Stimulated activated CD4-positive, alpha-beta T cell treated with anti-CD3 and anti-CD28 coated beads, Interleukin-15, amount 100 ng/mL, for 24 hours (primary cell): ENCODE data around the gene FAM131C.
"Not testable (repeated sequence)": the region's sequence is repeated elsewhere in the genome, so short reads cannot be mapped to it uniquely, and the experiment has no call there.

Experiments used
- DNase-seq: peaks from one replicate; pipeline ENCODE4 v3.0.0-alpha.2; 2020

The FAM131C gene

DNA sequence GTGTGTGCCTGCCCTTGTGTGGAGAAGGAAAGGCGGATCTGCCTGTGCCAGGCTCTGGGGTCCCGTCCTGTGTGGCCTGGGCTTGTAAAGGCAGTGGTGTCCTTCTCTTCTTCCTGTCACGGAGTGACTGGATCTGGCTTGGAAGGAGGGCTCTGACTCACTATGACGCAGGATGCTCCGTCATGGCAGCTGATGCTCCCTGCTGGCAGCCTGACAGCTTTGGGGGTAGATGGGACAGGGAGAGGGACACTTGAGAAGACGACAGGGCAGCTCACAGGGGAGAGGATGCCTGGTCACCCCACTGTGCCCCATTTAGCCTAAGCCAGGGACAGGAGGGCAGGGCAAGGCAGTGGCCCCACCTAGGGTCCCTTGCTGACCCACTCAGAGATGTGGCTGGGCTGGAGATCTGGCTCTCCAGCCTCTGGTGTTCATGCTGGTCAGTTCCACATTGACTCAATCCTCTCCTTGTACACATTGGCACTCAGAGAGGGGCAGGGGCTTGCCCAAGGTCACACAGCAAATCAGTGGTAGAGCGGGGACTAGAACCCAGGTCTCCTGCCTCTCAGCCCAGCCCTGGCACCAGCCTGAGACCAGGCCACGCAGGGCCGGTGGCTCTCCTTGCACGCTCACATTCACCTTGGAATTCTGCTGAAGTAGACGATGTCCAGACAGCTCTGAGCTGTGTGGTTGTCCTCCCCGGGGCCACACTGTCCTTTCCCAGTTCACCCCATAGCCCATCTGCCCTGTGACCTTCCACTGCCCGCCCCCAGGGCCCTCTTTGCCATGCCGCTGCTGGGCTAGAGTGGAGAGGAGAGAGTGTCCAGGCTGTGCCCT, 2.8 kb upstream of the FAM131C start:
- no peak for DNase-seq

DNA sequence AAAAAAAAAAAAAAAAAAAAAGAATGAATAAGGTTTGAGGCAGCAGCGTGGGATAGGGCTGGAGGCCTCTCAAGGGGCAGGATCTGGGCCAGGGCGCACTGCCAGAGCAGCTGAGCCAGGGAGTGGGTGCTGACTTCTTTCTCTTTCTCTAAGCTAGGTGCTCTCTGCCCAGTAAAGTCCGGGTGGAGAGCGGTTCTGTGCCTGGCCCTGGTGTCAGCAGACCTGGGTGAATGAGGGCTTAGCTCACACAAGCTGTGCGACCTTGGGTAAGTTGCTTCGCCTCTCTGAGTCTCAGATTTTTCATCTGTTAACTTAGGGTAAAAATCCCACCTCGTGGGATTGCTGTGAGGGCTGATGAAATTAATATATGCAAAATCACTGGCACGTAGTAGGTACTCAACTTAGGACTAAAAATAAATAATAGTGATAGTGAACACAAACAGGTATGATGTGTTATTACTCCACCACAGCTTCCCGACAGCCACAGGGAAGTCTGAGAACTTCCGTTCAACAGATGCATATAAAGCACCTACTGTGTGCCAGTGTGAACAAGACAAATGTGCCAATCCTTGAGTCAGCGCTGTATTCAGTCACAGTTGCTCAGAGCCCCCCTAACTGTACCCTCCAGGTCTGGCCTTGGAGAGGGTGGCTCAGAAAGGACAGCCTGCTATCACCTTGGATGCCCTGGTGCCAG, 2.0 kb upstream of the FAM131C start:
- DNase-seq = no peak

DNA sequence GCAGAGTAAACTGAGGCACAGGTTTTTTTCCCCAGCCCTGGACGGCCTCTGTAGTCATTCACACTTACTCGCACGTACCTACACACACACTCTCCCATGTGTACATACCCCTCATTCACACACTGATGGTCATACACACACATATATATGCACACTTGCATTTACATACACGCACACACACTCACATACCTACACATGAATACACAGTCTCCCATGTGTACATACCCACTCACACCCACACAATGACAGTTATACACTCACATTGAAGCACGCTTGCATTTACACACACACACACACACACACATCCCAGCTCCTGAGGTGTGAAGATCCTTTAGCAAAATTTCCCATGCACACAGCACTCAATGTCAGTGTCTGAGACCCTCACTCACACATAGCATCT, 766 bp upstream of the FAM131C start:
- DNase-seq = no peak

DNA sequence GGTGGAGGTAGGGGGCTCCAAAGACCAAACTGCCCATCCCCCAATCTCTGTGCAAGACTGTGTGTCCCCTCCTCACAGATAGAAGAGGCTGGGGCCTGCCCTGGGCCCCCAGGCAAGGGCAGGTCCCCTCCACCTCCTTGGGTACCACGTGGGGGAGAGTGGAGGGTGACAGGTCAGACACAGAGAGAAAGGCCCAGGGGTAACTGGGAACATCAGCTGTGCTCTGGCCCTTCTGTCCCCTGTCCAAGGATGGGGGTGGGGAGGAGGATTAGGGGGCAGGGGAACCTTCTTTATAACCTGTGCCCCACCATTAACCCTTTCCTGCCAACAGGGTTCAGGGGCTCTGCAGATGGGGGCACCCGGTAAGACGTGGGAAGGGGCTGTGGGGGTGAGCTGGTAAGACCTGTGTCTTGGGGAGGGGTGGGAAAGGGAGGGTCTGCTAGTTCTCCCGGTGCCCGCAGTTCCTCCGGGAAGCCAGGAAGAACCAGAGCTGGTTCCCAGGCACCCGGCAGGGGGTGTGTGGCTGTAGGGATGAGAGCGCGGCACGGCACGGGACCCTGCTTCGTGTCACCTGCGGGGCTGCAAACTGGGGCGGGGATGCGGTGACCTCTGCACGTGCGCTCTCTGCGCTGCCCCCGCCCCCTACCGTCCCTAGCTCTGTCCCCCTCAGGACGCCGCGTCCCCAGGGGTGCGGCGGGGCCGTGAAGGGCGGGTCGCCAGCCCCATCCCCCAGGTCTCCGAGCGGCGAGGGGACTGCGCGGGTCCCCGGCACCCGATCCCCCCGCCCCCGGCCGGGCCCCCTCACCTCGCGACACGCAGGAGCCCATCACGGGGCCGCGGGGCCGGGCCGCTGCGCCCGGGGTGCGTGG, 601 bp downstream of the FAM131C start:
- peak; percentile 21 for DNase-seq

DNA sequence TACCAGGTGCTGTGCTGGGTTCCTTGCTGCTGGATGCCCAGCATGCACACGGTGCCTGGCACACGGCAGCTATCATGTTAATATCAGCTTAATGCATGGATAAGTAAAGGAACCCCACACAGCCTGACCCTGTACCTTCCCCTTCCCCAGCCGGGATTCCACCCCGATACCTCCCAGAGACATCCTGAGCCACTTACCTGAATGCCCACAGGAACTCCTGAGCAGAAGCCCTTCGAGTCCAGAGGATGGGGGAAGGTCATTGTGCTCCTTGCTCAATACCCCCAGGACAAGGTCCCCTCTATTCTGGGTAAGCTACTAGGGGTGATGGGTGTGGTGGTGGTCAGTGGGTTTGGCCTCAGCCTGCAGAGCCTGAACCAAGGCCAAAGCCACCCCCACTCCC, 1.4 kb downstream of the FAM131C start:
- no peak for DNase-seq

GRCh38 chr1:16071614-16072013, 1.8 kb downstream of the FAM131C start:
- no peak for DNase-seq

DNA sequence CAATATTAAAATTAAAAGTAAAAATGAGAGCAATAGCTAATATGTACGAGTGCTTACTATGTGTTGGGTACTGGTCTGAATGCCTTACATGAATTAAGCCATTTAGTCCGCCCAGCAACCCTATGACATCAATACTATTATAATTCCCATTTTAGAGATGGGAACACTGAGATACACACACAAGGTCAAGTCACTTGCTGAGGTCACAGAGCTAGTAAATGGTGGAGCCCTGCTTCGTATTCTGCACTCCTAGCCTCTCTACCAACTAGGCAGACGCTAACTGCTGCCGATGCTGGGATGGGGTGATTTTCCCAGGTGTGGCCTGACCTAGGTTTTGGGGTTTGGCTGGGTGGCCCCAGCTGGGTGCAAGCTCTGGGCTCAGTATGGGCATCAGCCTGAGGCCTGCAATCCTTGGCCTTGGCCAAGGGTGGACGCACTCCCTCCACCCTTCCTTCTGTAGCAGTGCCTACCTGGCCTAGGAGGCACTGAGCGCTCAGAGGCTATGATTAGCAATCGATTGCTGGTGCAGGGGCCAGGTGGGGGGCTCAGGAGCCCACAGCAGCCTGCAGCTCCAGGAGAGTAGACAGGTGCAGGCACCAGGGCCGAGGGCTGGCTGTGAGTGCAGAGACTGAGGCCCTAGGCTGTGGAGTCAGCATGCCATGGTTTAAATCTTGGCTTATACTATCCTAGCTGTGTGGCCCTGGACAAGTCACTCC, 2.7 kb downstream of the FAM131C start:
- DNase-seq = no peak

- DNase-seq = no peak
These were observed 4.8 kb downstream of the FAM131C start for GRCh38 chr1:16068356-16069270.

DNA sequence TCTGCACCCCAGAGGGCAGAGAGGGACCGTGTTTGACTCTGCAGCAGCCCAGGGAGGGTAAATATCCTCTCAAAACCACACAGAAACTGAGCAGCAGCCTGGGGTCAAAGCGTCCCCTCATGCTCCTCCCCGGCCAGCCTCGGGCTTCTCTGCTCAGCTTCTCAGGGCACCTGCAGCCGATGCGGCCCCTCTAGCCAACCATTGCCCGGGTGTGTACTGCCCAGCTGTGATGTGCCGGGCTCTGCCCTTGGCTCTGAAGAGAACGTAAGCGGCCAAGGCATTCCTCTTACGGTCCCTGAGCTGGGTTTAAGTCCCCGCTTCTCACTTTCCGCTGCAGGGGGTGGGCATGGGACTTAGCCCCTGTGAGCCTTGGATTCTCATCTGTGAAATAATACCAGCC, 5.5 kb downstream of the FAM131C start:
- no peak for DNase-seq

DNA sequence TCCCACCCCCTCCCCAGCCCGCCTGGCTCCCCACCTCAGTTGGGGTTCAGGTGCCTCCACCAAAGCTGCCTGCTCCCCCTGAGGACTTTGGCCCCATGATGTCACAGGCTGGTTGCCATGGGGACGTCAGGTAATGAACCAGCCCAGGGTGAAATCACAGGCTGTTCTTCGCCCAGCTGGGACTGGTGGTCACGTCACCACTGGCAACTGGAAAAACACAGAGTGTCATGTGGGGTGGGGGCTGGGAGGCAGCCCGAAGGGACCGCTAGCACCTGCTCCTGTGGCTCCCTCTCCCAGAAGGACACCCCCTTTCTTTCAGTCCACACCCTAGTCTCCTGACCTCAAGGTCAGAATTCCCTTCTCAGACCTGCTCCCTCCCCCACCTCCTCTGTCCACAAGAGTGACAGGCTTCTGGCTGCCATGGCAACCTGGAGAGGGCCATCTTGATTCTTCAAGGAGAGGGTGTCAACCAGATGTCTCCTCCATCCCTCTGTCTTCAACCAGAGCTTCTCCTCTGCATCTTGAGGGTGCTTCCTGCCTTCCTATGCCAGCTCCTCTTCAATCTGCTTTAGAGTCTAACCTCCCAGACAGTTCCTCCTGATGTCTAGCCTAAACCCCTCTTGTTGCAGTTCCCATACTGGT, 6.2 kb downstream of the FAM131C start:
- DNase-seq = no peak

DNA sequence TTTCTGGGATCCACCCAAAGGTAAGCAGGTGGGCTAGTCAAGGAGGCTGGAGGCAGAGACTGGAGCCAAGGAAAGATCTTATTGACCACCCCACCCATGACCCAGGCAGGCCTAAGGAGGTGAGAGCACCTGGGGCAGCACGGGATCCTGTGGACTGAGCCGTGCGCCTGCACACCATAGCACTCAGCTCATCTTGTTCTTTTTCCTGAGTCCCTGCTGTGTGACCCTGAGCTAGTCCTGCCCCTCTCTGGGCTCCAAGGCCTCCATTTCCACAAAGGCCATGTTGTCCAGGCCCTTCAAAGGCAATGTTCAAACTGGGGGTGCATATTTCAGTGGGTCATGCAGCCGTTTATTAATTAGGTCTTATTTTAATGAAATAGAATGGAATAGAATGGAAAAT, 7.2 kb downstream of the FAM131C start:
- DNase-seq = no peak

DNA sequence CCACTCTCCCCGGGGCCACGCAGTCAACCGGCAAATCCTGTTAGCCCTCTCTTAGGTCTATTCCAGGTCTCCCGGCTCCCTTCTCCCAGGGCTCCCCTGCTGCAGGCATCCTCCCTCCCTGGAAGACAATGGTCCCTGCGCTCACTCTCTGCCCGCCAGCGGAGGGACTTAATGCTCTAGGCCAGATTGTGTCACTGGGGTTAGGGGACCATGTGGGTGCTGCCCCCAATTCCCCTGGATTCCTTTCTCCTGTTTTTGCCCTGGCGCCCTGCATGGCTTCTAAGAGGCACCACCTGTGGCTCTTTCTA, 8.2 kb downstream of the FAM131C start:
- DNase-seq = no peak

GRCh38 chr1:16064536-16065268, 8.7 kb downstream of the FAM131C start:
- no peak for DNase-seq

GRCh38 chr1:16063921-16064320, 9.5 kb downstream of the FAM131C start:
- DNase-seq = no peak

- DNase-seq = no peak
These were observed 10.1 kb downstream of the FAM131C start for GRCh38 chr1:16063226-16063829.

- not testable (repeated sequence) for DNase-seq
These were observed 10.8 kb downstream of the FAM131C start for GRCh38 chr1:16062687-16063075.

DNA sequence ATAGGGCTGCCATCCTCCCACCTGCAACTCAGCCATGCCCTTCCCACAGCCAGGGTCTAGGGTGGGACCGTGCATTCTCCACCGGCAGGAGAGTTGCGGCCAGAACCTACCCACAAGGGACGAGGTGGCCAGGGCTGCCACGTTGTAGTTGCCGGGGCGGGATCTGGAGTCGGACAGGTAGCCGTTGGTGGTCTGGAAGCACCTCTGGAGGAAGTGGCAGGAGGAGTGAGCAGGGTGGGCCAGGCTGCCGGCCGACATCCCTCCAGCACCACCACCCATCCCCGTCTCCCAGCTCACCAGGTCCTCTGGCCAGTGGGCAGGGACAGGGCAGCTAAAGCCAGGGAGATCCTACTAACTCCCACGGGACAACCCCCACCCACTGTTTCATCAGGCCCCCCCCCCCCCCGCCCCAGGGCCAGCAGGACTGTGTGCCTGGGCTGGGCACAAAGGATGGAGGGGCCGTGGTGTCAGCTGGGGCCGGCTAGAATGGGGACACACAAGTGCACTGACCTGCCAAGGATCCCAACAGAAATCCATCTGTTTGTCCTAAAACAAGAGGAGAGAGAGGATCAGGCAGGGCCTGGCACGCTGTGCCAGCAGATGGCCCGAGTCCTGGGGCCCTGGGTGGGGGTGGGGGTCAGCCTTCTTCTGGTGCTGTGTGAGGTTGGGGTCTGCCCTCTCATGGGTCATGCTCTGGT, 11.3 kb downstream of the FAM131C start:
- not testable (repeated sequence) for DNase-seq

- no peak for DNase-seq
These were observed 12.2 kb downstream of the FAM131C start for GRCh38 chr1:16061266-16061665.

DNA sequence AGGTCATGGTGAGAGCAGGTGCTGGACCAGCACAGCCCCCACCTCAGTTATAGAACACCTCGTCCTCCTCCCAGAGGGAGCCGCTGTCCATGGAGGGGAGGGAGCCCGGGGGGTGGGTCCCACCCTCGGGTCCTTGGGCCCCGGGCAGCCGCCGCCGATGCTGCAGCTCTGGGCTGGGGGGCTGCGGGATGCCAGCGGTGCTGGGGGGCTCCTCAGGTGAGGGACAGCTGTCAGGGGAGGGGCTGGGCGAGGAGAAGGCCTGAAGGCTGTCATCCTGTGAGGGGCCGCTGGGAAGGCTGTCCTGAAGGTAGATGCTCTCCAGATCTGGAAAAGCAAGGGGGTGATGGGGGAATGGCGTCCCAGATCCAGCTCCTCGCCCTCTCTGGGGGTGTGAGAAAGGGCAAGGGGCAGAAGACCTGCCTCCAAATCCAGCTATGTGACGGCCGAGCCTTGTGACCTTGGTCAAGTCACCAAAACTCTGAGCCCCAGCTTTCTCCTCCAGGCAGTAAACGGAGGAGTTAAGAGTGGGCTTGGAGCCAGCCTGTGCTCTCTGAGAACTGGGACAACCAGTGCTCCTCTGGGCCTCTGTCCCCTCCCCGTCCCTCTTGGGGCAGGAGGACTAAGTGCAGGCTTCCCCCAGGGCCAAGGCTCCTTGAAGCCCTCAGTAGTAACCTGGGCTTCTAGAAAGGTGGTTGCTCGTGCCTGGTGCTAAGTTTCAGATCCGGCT, 14.9 kb downstream of the FAM131C start:
- DNase-seq = not testable (repeated sequence)
